Stimulated activated CD4-positive, alpha-beta T cell treated with anti-CD3 and anti-CD28 coated beads, Interleukin-1b, Interleukin-23, amount 100 ng/mL, for 24 hours (primary cell): ENCODE results near the gene ZNF594.
"Not testable (repeated sequence)": the region's sequence is repeated elsewhere in the genome, so short reads cannot be mapped to it uniquely, and the experiment has no call there.

Experiments
- DNase-seq, 4 experiments: peaks; one replicate each; pipeline ENCODE4 v3.0.0-alpha.2; 2020; ENCODE audit warnings: low read depth in 4 of 4, low spot score in 1 of 4

Gene ZNF594

DNA sequence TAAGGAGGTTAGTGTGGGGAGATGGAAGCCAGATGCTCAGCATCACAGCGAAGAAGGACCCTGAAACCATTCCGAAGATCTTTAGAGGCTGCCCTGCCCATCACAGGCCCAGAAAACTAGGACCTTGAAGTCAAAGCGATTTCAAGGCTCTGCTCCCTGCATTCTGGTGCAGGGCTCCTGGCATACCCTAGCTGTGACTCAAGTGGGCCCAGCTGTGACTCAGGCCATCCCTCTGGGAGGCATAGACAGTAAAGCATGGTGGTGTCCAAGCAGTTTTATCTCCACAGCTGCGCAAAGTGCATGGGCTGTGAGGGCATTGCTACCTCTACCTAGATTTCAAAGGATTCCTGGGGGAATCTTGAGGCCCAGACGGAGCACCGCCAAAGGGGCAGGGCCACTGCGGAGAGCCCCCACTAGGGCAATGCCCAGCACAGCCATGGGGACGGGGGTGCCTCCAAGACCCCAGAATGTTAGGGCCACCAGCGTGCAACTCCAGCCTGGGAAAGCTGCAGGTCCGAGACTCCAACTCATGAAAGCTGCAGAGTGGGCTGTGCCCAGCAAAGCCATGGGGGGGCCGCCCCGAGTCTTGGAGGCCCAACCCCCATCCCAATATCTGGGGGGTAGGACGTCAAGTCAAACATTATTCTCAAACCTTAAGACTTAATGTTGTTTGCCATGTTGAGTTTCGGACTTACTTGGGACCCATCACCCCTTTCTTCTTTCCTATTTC lies 11.7 kb upstream of the ZNF594 start:
- DNase-seq: no peak

DNA sequence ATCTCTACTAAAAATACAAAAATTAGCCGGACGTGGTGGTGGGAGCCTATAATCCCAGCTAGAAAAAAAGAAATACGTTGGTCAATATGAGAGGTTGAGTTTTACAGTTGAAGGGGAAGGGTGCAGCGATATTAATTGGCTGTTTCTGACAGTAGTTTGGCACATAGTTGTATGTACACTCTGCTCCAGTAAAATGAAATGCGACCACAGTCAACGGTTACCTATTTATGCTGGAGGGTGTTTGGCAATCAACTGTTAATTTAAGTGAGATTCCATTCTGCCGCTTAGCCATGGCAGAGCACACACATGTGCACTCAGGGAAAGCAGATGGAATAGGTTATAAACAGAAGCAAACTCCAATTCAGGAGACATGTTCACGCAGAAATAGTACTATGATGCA lies 9.3 kb upstream of the ZNF594 start:
- DNase-seq: no peak

GRCh38 chr17:5200360-5200759 lies 8.7 kb upstream of the ZNF594 start:
- DNase-seq: no peak

DNA sequence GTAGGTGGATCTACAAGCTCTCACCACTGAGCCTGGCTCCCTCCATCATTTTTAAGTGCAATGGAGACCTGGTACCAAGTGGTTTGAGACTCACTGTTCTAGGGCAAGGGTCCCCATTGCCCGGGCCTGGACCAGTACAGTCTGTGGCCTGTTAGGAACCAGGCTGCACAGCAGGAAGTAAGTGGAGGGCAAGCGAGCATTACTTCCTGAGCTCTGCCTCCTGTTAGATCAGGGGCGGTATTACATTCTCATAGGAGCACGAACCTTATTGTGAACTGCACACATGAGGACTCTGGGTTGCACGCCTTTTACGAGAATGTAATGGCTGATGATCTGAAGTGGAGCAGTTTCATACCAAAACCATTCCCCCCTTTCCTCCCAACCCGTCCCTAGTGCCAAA lies 6.8 kb upstream of the ZNF594 start:
- no peak for DNase-seq

DNA sequence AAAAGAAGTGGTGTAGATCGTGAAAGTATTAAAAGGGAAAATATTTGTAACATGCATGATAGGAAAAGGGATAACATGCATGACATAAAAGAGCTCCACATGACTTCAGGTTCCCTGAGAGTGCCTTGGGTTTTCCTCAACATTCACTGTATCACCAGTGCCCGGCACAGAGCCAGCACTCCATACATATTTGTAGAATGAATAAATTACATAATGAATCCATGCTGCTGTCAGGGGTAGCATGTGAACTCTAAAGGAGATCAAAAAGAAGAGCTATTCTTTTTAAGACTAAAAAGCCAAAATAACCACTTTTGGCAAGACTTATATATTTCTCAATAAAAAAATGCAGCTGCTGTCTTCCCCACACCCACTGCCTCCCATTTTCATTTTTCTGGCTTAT lies 2.7 kb upstream of the ZNF594 start:
- no peak for DNase-seq

- no peak for DNase-seq
These were observed 7.4 kb downstream of the ZNF594 start for GRCh38 chr17:5184288-5184687.

DNA sequence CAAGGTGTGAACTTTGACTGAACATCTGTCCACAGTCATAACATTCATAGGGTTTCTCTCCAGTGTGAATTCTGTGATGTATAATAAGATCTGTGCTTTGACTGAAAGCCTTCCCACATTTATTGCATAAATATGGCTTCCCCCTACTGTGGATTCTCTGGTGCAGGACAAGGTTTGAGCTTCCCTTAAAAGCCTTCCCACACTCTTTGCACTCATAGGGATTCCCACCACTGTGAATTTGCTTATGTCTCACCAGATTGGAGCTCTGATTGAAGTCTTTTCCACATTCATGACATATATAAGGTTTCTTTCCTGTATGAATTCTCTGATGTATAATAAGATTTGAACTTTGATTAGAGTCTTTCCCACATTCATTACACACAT lies 8.3 kb downstream of the ZNF594 start:
- no peak for DNase-seq

GRCh38 chr17:5182597-5183409 lies 8.9 kb downstream of the ZNF594 start:
- DNase-seq: no peak

GRCh38 chr17:5181509-5182305 lies 10.0 kb downstream of the ZNF594 start:
- DNase-seq: no peak

DNA sequence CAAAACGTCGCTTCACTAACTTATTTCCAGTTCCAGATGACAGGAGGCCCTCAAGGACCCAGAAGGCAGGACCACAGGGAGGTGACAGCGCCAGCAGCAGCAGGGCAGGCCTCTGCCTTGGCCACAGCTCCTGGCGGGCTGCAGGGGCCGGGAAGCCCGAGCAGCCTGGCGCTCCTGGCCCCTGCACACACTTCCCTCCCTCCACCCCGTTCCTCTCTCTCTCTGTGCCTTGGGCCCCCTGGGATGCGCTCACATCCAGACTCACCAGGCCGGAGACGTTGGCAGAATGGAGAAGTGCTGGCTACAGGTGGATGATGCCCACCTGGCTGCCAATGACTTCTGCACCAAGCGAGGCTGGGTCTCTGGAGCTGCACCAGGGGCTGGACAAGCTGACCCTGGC lies 12.7 kb downstream of the ZNF594 start:
- no peak for DNase-seq

GRCh38 chr17:5175027-5175426 lies 16.6 kb downstream of the ZNF594 start:
- DNase-seq: not testable (repeated sequence)

DNA sequence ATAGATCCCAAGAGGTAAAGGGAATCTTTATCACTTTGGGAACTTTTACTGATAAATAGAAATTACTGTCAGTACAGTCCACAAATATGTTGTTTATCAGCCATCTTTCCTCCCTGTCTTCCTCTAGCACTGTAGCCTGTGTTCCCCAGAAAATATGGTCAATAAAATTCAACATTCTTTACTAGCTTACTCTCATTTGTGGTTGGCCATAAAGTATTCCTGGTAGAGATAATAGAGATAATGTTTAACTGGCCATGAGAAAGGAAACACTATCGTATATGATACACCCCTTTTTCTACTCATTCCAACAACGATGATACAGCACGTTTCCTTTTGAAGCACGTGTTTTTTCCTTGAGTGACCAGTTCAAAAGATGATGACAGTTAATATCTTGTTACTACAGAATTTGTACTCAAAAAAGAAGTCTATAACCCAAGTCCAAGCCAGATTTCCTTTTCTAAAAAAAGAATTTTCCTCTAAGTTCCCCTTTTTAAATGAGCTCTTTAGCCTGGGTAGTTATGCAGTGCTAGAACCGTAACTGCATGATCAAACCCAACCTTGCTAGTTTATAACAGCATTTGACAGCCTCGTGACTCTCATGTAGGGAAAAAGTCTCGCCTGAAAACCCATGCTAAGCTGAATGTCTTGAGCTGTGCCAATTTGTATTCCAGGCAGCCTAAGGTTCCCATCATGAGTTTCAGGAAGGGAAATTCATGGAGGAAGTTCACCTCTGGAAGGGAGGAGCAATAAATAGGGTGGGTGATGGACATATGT lies 25.7 kb downstream of the ZNF594 start:
- DNase-seq: not testable (repeated sequence)

- no peak for DNase-seq
These were observed 27.2 kb downstream of the ZNF594 start for GRCh38 chr17:5164436-5164835.

DNA sequence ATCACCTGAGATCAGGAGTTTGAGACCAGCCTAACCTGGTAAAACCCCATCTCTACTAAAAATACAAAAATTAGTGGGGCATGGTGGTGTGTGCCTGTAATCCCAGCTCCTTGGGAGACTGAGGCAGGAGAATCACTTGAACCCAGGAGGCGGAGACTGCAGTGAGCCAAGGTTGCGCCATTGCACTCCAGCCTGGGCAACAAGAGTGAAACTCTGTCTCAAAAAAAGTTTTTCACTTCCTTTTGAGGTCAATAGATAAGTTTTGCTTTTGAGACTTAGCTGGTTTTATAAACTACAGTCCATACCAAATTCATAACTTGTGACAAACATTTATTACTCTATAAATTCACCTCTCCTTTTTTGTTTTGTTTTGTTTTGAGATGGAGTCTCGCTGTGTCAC lies 29.9 kb downstream of the ZNF594 start:
- DNase-seq: not testable (repeated sequence)

GRCh38 chr17:5160702-5161101 lies 31.0 kb downstream of the ZNF594 start:
- DNase-seq: not testable (repeated sequence)

DNA sequence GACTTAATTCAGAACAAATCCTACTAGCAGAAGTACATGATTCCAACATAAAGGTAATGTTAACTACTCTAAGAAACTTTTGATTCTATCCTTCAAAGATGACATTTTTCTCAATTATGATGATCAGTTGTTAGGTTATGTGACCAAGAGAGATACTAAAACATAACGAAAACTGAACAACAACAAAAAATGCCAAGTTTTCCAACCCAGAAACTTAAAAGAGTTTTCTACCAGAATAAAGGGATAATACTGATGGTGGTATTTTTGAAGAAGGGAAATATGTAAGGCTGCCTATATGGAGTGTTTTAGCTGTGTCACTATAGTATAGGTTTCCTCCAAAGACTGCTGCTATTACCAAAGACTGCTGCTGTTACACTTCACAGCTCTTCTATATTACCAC lies 45.5 kb downstream of the ZNF594 start:
- DNase-seq: not testable (repeated sequence)

DNA sequence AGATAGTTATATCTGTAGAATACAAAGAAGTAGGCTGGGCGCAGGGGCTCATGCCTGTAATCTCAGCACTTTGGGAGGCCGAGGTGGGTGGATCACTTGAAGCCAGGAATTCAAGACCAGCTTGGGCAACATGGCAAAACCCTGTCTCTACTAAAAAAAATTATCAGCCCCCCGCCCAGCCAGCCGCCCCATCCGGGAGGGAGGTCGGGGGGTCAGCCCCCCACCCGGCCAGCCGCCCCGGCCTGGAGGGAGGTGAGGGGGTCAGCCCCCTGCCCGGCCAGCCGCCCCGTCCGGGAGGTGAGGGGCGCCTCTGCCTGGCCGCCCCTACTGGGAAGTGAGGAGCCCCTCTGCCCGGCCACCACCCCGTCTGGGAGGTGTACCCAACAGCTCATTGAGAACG lies 48.8 kb downstream of the ZNF594 start:
- DNase-seq: not testable (repeated sequence)

GRCh38 chr17:5139458-5139732 lies 52.3 kb downstream of the ZNF594 start:
- DNase-seq: no peak

GRCh38 chr17:5138616-5139457 lies 52.8 kb downstream of the ZNF594 start:
- DNase-seq: no peak

GRCh38 chr17:5138198-5138544 lies 53.5 kb downstream of the ZNF594 start:
- not testable (repeated sequence) for DNase-seq
